ENCODE measurements around the gene MAML2. TPM values are rescaled to one million over a fixed set of nuclear protein-coding genes. Genes with fewer than 3 reads are reported as not detected.

MAML2 gene
- total and polyA plus RNA-seq, 2 of the 8 experiments (the other 6 are each of a cell fraction or from before 2014, with no cell fraction given), result 3.8 to 6.6 TPM

DNA sequence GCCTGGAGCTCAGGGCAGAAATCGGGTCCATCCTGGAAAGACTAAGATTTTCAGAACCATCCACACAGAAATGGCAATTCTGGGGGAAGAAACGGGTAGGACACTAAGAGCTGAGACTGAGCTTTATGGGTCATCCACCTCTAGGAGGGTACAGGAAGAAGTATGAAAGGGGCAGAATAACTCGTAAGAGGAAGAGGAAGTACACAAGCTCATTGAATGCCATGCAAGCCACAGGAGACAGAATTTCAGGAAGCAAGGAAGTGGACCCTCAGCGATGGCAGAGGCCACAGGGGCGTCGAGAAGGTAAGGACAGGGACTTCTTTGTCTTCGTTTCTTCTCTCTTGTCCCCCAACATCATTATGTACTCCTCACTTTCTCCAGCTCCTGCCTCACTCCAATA, 169.6 kb downstream of the MAML2 start (continued):
- TF ChIP-seq KDM1A (IDR thresholded peaks at IDR 0.05; ENCODE audit: borderline replicate concordance, low read length) (no peak), SRF (IDR thresholded peaks at IDR 0.05; ENCODE audit: low read depth, low read length) (no peak)
